Measurements from ENCODE around the gene WSCD2.

The WSCD2 gene

DNA sequence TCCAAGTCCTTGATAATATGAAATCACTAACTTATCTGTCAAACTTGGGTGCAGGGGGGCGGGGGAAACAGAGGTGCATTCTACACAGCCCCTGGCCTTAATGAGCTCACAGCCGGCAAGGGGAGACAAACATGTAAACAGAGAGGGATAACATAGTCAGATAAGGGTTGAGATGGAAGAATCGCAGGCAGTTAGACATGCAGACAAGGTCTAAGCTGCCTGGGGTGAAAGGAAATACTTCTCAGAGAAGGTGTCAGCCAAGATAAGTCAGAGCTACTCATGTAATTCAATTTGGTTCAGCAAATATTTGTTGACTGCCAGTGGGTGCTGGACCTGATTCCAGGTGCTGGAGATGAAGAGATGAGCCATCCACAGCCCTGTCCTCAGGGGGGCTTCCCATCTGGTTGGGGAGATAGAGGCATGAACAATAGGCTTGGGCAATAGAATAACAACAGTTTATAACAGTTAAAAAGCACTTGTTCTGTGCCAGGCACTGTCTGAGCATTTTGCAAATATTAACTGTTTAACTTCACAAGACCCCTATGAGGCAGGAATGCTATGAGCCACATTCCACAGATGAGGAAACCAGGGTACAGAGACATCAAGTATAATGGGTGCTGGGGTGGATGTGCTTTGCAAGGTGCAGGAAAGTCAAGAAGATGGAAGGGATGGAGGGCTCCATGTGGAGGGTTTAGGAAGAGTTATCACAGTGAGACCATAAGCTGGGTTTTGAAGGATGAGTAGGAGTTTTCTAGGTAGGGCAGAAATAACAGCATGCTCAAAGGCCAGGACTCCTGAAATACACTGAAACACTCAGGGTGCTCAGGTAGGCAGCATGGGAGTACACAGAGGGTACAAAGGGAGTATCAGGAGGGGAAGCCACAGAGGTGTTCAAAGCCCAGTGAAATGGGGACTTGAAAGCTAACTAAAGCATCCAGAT lies 79.0 kb downstream of the WSCD2 start:
- Histone ChIP-seq H3K27me3 (ENCODE audit: insufficient read depth, low read length, poor library complexity, severe bottlenecking) (no peaks in the 10 kb centered on the region), H4K20me1 (ENCODE audit: insufficient read depth, low read length, poor library complexity, severe bottlenecking) (no peaks in the 10 kb centered on the region), H3K4me2 (ENCODE audit: low read depth, low read length, poor library complexity, severe bottlenecking) (no peak overlapping the region), H3K79me2 (ENCODE audit: insufficient read depth, low read length) (no peaks in the 10 kb centered on the region), H3K4me3 (ENCODE audit: low read length, poor library complexity, severe bottlenecking) (no peak overlapping the region), H3K9me3 (ENCODE audit: insufficient read depth, low read depth, low read length) (no peaks in the 10 kb centered on the region), H2AFZ (ENCODE audit: low read length) (no peak overlapping the region), H3K36me3 (ENCODE audit: insufficient read depth, low read length) (no peaks in the 10 kb centered on the region), H3K9ac (ENCODE audit: low read depth, low read length, poor library complexity, severe bottlenecking) (no peak overlapping the region), H3K9me2 (replicated peaks; ENCODE audit: low read depth, low read length) (no peaks in the 10 kb centered on the region), H3F3A (ENCODE audit: low read depth) (no peaks in the 10 kb centered on the region), H3K4me1 (ENCODE audit: insufficient read depth, low read length, poor library complexity, severe bottlenecking) (no peaks in the 10 kb centered on the region)
- TF ChIP-seq EZH2phosphoT487 (IDR thresholded peaks at IDR 0.05; ENCODE audit: borderline replicate concordance), result no peak
- TF ChIP-seq, protein P1, sequence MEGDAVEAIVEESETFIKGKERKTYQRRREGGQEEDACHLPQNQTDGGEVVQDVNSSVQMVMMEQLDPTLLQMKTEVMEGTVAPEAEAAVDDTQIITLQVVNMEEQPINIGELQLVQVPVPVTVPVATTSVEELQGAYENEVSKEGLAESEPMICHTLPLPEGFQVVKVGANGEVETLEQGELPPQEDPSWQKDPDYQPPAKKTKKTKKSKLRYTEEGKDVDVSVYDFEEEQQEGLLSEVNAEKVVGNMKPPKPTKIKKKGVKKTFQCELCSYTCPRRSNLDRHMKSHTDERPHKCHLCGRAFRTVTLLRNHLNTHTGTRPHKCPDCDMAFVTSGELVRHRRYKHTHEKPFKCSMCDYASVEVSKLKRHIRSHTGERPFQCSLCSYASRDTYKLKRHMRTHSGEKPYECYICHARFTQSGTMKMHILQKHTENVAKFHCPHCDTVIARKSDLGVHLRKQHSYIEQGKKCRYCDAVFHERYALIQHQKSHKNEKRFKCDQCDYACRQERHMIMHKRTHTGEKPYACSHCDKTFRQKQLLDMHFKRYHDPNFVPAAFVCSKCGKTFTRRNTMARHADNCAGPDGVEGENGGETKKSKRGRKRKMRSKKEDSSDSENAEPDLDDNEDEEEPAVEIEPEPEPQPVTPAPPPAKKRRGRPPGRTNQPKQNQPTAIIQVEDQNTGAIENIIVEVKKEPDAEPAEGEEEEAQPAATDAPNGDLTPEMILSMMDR (conservative IDR thresholded peaks at IDR 0.05; ENCODE audit: low read length), result no peak

DNA sequence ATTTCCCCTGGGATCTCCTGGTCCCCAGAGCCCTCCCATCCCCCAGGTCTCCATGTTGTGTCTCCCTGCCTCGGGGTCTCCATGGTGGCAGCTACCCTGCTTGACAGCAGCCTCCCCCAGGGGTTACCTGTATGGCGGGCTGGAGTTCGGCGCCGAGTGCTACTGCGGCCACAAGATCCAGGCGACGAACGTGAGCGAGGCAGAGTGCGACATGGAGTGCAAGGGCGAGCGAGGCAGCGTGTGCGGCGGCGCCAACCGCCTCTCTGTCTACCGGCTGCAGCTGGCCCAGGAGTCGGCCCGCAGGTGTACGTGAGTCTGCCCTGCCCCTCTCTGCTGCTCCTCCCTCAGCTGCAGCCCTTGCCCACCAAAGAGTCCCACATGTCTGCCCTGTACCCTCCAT lies 80.9 kb downstream of the WSCD2 start:
- TF ChIP-seq EZH2phosphoT487 (IDR thresholded peaks at IDR 0.05; ENCODE audit: borderline replicate concordance), result no peak
- TF ChIP-seq, protein P1 (conservative IDR thresholded peaks at IDR 0.05; ENCODE audit: low read length), result no peak
- no peaks in the 10 kb centered on the region for H3K9me3 ChIP-seq (ENCODE audit: insufficient read depth, low read depth, low read length)
- H3K9me2 ChIP-seq (replicated peaks; ENCODE audit: low read depth, low read length), result no peaks in the 10 kb centered on the region
- H3K4me3 ChIP-seq (ENCODE audit: low read length, poor library complexity, severe bottlenecking), result no peak overlapping the region
- no peaks in the 10 kb centered on the region for H3K27me3 ChIP-seq (ENCODE audit: insufficient read depth, low read length, poor library complexity, severe bottlenecking)
- no peak overlapping the region for H3K9ac ChIP-seq (ENCODE audit: low read depth, low read length, poor library complexity, severe bottlenecking)
- H4K20me1 ChIP-seq (ENCODE audit: insufficient read depth, low read length, poor library complexity, severe bottlenecking), result no peaks in the 10 kb centered on the region
- no peaks in the 10 kb centered on the region for H3K4me1 ChIP-seq (ENCODE audit: insufficient read depth, low read length, poor library complexity, severe bottlenecking)
- no peaks in the 10 kb centered on the region for H3K36me3 ChIP-seq (ENCODE audit: insufficient read depth, low read length)
- H3K79me2 ChIP-seq (ENCODE audit: insufficient read depth, low read length), result no peaks in the 10 kb centered on the region
- H3F3A ChIP-seq (ENCODE audit: low read depth), result no peaks in the 10 kb centered on the region
- no peak overlapping the region for H2AFZ ChIP-seq (ENCODE audit: low read length)
- H3K4me2 ChIP-seq (ENCODE audit: low read depth, low read length, poor library complexity, severe bottlenecking), result no peak overlapping the region

DNA sequence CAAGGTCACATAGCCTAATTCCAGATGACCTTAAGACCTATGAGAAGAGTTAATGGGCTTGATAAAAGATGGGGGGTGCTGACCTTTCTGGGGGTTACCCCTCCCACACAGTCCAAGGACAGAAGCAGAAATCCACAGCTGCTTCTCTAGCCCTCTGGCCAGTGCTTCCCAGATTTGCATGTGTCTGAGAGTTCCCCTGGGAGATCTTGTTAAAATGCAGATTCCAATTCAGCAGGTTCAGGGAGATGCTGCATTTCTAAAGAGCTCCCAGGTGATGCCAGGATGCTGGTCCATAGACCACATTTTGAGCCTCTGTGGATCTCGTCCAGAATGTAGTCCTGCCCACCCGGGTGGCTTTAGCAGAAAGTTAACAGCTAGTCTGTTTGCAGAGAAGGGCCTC lies 82.1 kb downstream of the WSCD2 start:
- H3K9me2 ChIP-seq (replicated peaks; ENCODE audit: low read depth, low read length), result no peaks in the 10 kb centered on the region
- no peaks in the 10 kb centered on the region for H3K36me3 ChIP-seq (ENCODE audit: insufficient read depth, low read length)
- no peak overlapping the region for H3K4me3 ChIP-seq (ENCODE audit: low read length, poor library complexity, severe bottlenecking)
- TF ChIP-seq EZH2phosphoT487 (IDR thresholded peaks at IDR 0.05; ENCODE audit: borderline replicate concordance), result no peak
- TF ChIP-seq, protein P1 (conservative IDR thresholded peaks at IDR 0.05; ENCODE audit: low read length), result no peak
- no peak overlapping the region for H2AFZ ChIP-seq (ENCODE audit: low read length)
- H3F3A ChIP-seq (ENCODE audit: low read depth), result no peaks in the 10 kb centered on the region
- H3K27me3 ChIP-seq (ENCODE audit: insufficient read depth, low read length, poor library complexity, severe bottlenecking), result no peaks in the 10 kb centered on the region
- no peak overlapping the region for H3K9ac ChIP-seq (ENCODE audit: low read depth, low read length, poor library complexity, severe bottlenecking)
- no peak overlapping the region for H3K4me2 ChIP-seq (ENCODE audit: low read depth, low read length, poor library complexity, severe bottlenecking)
- no peaks in the 10 kb centered on the region for H3K9me3 ChIP-seq (ENCODE audit: insufficient read depth, low read depth, low read length)
- no peaks in the 10 kb centered on the region for H4K20me1 ChIP-seq (ENCODE audit: insufficient read depth, low read length, poor library complexity, severe bottlenecking)
- no peaks in the 10 kb centered on the region for H3K79me2 ChIP-seq (ENCODE audit: insufficient read depth, low read length)
- H3K4me1 ChIP-seq (ENCODE audit: insufficient read depth, low read length, poor library complexity, severe bottlenecking), result no peaks in the 10 kb centered on the region

Data from Loucy (cell line).